NCI-H1417 treated with DMSO at 0.1 percent for 48 hours (cell line): ENCODE data around the gene DYNC2H1.

Experiments
- DNase-seq: peaks from one replicate; lab custom pipeline; 2025; lab: John Stamatoyannopoulos, UW

DYNC2H1 gene

GRCh38 chr11:103453915-103454709 lies 344.9 kb downstream of the DYNC2H1 start:
- no peak for DNase-seq

- DNase-seq, result no peak
These were observed 355.2 kb downstream of the DYNC2H1 start for GRCh38 chr11:103464420-103464819.

- no peak for DNase-seq
These were observed 356.4 kb downstream of the DYNC2H1 start for GRCh38 chr11:103465555-103466140.

GRCh38 chr11:103471546-103471945 lies 362.3 kb downstream of the DYNC2H1 start:
- no peak for DNase-seq

- no peak for DNase-seq
These were observed 367.6 kb downstream of the DYNC2H1 start for GRCh38 chr11:103476874-103477273.

- no peak for DNase-seq
These were observed 371.2 kb downstream of the DYNC2H1 start for GRCh38 chr11:103480421-103480820.

GRCh38 chr11:103483996-103484395 lies 374.8 kb downstream of the DYNC2H1 start:
- DNase-seq, result no peak

GRCh38 chr11:103484545-103484944 lies 375.3 kb downstream of the DYNC2H1 start:
- DNase-seq, result no peak

GRCh38 chr11:103486604-103487003 lies 377.4 kb downstream of the DYNC2H1 start:
- no peak for DNase-seq

- DNase-seq, result no peak
These were observed 377.9 kb downstream of the DYNC2H1 start for GRCh38 chr11:103487113-103487512.

GRCh38 chr11:103488031-103488461 lies 378.8 kb downstream of the DYNC2H1 start:
- DNase-seq, result no peak

- DNase-seq, result no peak
These were observed 379.4 kb downstream of the DYNC2H1 start for GRCh38 chr11:103488579-103488978.

- DNase-seq, result no peak
These were observed 382.6 kb downstream of the DYNC2H1 start for GRCh38 chr11:103491777-103492176.

- no peak for DNase-seq
These were observed 385.3 kb downstream of the DYNC2H1 start for GRCh38 chr11:103494491-103494890.

- DNase-seq, result no peak
These were observed 388.0 kb downstream of the DYNC2H1 start for GRCh38 chr11:103497268-103497667.

- DNase-seq, result no peak
These were observed 390.6 kb downstream of the DYNC2H1 start for GRCh38 chr11:103499710-103500340.

- DNase-seq, result no peak
These were observed 406.1 kb downstream of the DYNC2H1 start for GRCh38 chr11:103515283-103515682.

- DNase-seq, result no peak
These were observed 411.6 kb downstream of the DYNC2H1 start for GRCh38 chr11:103520792-103521191.

GRCh38 chr11:103525069-103525468 lies 415.8 kb downstream of the DYNC2H1 start:
- no peak for DNase-seq

GRCh38 chr11:103528046-103528445 lies 418.8 kb downstream of the DYNC2H1 start:
- no peak for DNase-seq

- no peak for DNase-seq
These were observed 419.4 kb downstream of the DYNC2H1 start for GRCh38 chr11:103528596-103528995.

GRCh38 chr11:103529181-103529684 lies 420.0 kb downstream of the DYNC2H1 start:
- no peak for DNase-seq
